Thyroid gland (tissue), 4 donors: Measurements from ENCODE around the gene MAPK13. TPM values are rescaled to one million over a fixed set of nuclear protein-coding genes. Genes with fewer than 3 reads are reported as not detected.

Source experiments
- DNase-seq, 2 donors: peaks; one replicate each; pipeline ENCODE4 v3.0.0-alpha.2; 2019
- H3K27ac ChIP-seq, 3 donors: fragments of 200-600 bp; sonication (generic); 1 replicate in 2 of 3; 2 replicates in 1 of 3; pipeline ENCODE4 v1.5.1; 2016 to 2019; ENCODE audit warnings: mild to moderate bottlenecking in 1 of 3, moderate library complexity in 1 of 3
- H3K27me3 ChIP-seq: fragments of 200-600 bp; sonication (generic); one replicate; pipeline ENCODE4 v1.5.1; 2019
- H3K36me3 ChIP-seq, 2 donors: fragments of 200-600 bp; sonication (generic); one replicate each; pipeline ENCODE4 v1.5.1; 2016 to 2019
- H3K4me1 ChIP-seq, 2 donors: fragments of 200-600 bp; sonication (generic); one replicate each; pipeline ENCODE4 v1.5.1; 2017 to 2019
- H3K4me3 ChIP-seq, 3 donors: fragments of 200-600 bp; sonication (generic); replicated peaks in 1 of 3; 1 replicate in 2 of 3; 2 replicates in 1 of 3; pipeline ENCODE4 v1.5.1; 2016; ENCODE audit warnings: mild to moderate bottlenecking in 1 of 3
- H3K9me3 ChIP-seq: fragments of 200-600 bp; sonication (generic); one replicate; pipeline ENCODE4 v1.5.1; 2017
- POLR2A ChIP-seq, 2 donors: fragments of 450-650 bp; IDR thresholded peaks; one replicate each; pipeline ENCODE4 v1.6.1; 2017; ENCODE audit warnings: antibody characterized with exemption in 2 of 2, mild to moderate bottlenecking in 2 of 2, moderate library complexity in 1 of 2
- WGBS, 2 donors: methylation state at CpG; one replicate each; pipeline ENCODE4 v1.1.5; 2017; 5-methylcytosine and 5-hydroxymethylcytosine counted together
- intact Hi-C: fragments of 100-400 bp; cut with DNase I; formaldehyde crosslinking; loops from one replicate; pipeline ENCODE4 v1.15.1; 2023
- total RNA-seq, 4 donors: library from RNA; depleted of rRNA; stranded (reverse); fragments of >200 nt; gene quantifications; one replicate each; pipeline ENCODE4 v1.2.3, GENCODE V29; 2016
- TF ChIP-seq, protein P1 (sequence below), 6 experiments: fragments of 200-600 bp in 3 of 6; fragments of 450-650 bp in 3 of 6; sonication (generic) in 3 of 6; IDR thresholded peaks; one replicate each; pipeline ENCODE4 v1.5.1; 2016 to 2019; ENCODE audit warnings: antibody characterized with exemption in 6 of 6, mild to moderate bottlenecking in 2 of 6, inconsistent platforms in 1 of 6, moderate library complexity in 1 of 6

MAPK13 gene
- total RNA-seq, 4 donors from 2014 or later: 33.2 to 50.9 (median 41.0) TPM

DNA sequence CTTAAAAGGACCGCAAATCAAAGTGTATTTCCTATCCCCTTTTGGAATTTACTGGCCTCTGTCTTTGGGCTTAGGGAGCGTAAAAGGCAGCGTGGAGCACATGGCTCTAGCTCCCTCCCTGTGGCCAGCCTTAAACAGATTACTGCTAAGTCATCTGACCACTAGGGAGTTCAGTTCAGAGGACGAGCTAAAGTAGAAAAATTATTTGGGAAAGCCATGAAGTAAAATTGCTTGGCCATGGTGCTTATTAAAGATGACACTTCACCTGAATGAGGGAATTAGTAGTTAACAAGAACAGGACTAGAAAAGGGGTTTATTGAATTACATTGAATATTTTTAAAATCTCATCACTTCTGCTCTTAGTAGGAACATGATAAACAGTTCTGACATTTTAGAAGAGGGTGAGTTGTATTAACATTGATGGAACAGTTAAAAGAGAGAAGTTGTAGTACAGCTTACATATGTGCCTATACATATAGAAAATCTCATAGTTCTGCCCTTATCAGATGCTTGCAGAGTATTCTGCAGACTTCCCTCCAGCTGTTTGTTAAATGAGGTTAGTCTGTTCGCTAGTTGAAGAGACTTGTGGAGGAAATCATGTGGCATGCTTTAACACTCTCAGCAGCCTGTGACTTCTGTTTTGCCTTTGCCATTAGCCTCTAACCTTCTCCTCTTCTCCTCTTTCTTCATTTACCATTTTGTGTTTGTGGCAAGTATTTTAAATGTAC, 31.2 kb upstream of the MAPK13 start:
- 72 to 82% methylated on average over 5 of the region's 5 CpGs for WGBS, 2 donors
- Histone ChIP-seq H3K36me3 (peaks cover 5 to 11% of the 10 kb centered on the region in 2 donors), H3K27ac (no peak overlapping the region), H3K27me3 (no peaks in the 10 kb centered on the region), H3K4me3 (no peak overlapping the region), H3K4me1 (peaks cover 5 to 8% of the 10 kb centered on the region in 2 donors), H3K9me3 (no peaks in the 10 kb centered on the region)
- DNase-seq: no peak
- intact Hi-C loops: no loop called here
- TF ChIP-seq POLR2A (IDR thresholded peaks at IDR 0.05): no peak
- TF ChIP-seq, protein P1, sequence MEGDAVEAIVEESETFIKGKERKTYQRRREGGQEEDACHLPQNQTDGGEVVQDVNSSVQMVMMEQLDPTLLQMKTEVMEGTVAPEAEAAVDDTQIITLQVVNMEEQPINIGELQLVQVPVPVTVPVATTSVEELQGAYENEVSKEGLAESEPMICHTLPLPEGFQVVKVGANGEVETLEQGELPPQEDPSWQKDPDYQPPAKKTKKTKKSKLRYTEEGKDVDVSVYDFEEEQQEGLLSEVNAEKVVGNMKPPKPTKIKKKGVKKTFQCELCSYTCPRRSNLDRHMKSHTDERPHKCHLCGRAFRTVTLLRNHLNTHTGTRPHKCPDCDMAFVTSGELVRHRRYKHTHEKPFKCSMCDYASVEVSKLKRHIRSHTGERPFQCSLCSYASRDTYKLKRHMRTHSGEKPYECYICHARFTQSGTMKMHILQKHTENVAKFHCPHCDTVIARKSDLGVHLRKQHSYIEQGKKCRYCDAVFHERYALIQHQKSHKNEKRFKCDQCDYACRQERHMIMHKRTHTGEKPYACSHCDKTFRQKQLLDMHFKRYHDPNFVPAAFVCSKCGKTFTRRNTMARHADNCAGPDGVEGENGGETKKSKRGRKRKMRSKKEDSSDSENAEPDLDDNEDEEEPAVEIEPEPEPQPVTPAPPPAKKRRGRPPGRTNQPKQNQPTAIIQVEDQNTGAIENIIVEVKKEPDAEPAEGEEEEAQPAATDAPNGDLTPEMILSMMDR (IDR thresholded peaks at IDR 0.05): no peak

DNA sequence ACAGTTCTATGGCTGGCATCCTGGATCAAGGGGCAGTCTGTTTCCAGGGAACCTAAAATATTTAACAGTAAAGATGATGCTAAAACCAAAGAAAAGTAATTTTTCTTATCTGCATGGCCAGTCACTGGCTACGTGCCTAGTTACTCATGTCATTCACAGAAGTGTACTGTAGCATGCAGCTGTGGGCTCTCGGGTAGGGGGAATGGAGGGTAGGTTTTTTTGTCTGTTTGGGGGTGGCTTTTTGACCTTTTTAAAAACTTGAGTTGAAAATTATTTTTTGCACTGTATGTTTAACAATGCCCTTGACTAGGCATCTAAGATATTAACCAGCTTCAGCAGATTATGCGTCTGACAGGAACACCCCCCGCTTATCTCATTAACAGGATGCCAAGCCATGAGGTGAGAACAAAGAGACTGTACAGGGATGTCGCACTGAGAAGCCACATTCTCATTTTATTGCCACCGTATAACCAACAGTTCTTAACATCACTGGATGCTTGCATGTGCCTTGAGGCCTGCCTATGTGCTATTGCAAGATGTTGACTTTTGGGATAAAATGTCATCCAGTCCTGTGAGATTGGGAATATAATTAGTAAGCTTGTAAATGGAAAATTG, 30.3 kb upstream of the MAPK13 start:
- H3K27ac ChIP-seq: no peak overlapping the region
- DNase-seq: no peak
- H3K4me1 ChIP-seq: peaks cover 2 to 4% of the 10 kb centered on the region in 2 donors
- peaks cover 8 to 11% of the 10 kb centered on the region in 2 donors for H3K36me3 ChIP-seq
- TF ChIP-seq, protein P1 (IDR thresholded peaks at IDR 0.05): no peak
- no peak for TF ChIP-seq POLR2A (IDR thresholded peaks at IDR 0.05)
- no peaks in the 10 kb centered on the region for H3K27me3 ChIP-seq
- no peaks in the 10 kb centered on the region for H3K9me3 ChIP-seq
- no peak overlapping the region for H3K4me3 ChIP-seq
- intact Hi-C loops: no loop called here
- 55 to 76% methylated on average over 6 of the region's 6 CpGs for WGBS, 2 donors

DNA sequence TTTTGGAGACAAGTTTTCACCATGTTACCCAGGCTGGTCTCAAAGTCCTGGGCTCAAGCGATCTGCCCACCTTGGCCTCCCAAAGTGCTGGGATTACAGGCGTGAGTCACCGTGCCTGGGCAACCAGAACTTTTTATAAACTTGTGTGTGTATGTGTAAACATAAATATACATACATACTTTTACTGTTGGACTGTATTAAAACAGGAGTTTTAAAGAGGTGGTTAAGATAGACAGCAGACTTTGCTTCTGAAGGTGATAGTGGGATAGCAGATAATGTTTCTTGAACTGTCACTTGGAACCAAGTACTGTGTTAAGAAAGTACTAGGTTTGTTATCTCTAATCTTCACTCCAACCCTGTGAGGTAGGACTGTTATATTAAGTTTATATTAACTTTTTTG, 28.6 kb upstream of the MAPK13 start:
- no peak for DNase-seq
- no peak overlapping the region for H3K27ac ChIP-seq
- no peaks in the 10 kb centered on the region for H3K9me3 ChIP-seq
- no peaks in the 10 kb centered on the region for H3K4me1 ChIP-seq
- intact Hi-C loops: no loop called here
- H3K36me3 ChIP-seq: peaks cover 11 to 12% of the 10 kb centered on the region in 2 donors
- H3K27me3 ChIP-seq: no peaks in the 10 kb centered on the region
- 99 to 100% methylated on average over 3 of the region's 3 CpGs for WGBS, 2 donors
- H3K4me3 ChIP-seq: no peak overlapping the region
- TF ChIP-seq POLR2A (IDR thresholded peaks at IDR 0.05): no peak
- TF ChIP-seq, protein P1 (IDR thresholded peaks at IDR 0.05): no peak

DNA sequence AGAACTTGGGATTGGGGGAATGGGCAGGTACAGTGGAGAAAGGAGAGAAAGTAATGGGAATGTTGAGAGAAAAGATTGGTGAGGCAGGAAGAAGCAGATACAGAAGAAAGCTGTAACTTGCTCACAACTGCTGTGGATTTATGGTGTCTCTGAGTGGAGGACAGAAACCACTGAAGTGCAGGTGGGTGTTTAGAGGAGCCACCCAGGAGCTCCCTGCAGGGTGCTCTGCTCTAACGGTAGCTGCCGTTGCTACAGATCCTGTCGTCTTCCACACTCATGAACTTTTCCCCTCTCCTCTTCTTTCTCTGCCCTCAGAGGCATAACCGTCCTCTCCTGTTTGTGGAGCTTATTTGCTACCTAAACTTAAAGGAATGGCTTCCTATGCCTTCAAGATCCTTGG, 27.5 kb upstream of the MAPK13 start:
- Histone ChIP-seq H3K9me3 (no peaks in the 10 kb centered on the region), H3K27me3 (no peaks in the 10 kb centered on the region), H3K4me3 (no peak overlapping the region), H3K36me3 (peaks cover 11 to 12% of the 10 kb centered on the region in 2 donors), H3K4me1 (no peaks in the 10 kb centered on the region), H3K27ac (no peak overlapping the region)
- 67 to 70% methylated on average over 4 of the region's 4 CpGs for WGBS, 2 donors
- intact Hi-C loops: no loop called here
- TF ChIP-seq POLR2A (IDR thresholded peaks at IDR 0.05): no peak
- TF ChIP-seq, protein P1 (IDR thresholded peaks at IDR 0.05): no peak
- no peak for DNase-seq

DNA sequence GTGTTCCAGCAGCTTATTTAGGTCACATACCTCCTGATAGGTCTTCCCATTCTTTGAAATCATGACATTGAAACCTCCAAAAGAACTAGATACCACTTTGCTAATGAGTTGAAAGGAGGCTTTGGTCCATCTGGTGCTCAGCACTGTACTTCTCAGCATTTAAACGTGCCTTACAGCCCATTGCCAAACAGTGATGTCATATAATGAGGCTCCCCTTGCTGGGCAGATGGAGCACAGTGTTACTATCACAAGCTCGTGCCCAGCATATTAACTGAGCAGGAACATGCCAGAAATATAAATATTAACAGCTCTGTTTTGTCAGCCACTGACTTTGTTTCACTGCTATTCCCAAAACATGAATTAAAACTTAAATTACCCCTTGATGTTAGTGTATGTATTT, 25.5 kb upstream of the MAPK13 start:
- H3K27me3 ChIP-seq: no peaks in the 10 kb centered on the region
- intact Hi-C loops: no loop called here
- H3K36me3 ChIP-seq: peaks cover 21 to 22% of the 10 kb centered on the region in 2 donors
- 61 to 67% methylated on average over 2 of the region's 2 CpGs for WGBS, 2 donors
- H3K4me3 ChIP-seq: no peak overlapping the region
- TF ChIP-seq POLR2A (IDR thresholded peaks at IDR 0.05): no peak
- H3K9me3 ChIP-seq: no peaks in the 10 kb centered on the region
- no peak overlapping the region for H3K27ac ChIP-seq
- no peak for DNase-seq
- H3K4me1 ChIP-seq: no peaks in the 10 kb centered on the region
